Measurements from ENCODE around the gene NRG3. TPM values are rescaled to one million over a fixed set of nuclear protein-coding genes. Genes with fewer than 3 reads are reported as not detected.

Gene NRG3
- total RNA-seq, 1 donor from 2014 or later, result 32.2 TPM

- no peak overlapping the region for H3K4me3 Mint-ChIP-seq (ENCODE audit: low read depth)
- H3K36me3 Mint-ChIP-seq (ENCODE audit: insufficient read depth), result peaks cover 5% of the 10 kb centered on the region
- H3K27ac Mint-ChIP-seq, result no peak overlapping the region
- no peak for TF ChIP-seq CTCF (IDR thresholded peaks at IDR 0.05; ENCODE audit: unreplicated experiment)
- no peak for DNase-seq (ENCODE audit: low spot score, unreplicated experiment)
- H3K4me1 Mint-ChIP-seq (ENCODE audit: low read depth), result no peaks in the 10 kb centered on the region
- no peaks in the 10 kb centered on the region for H3K9me3 Mint-ChIP-seq (ENCODE audit: low read depth)
- no peaks in the 10 kb centered on the region for H3K27me3 Mint-ChIP-seq
Measured at GRCh38 chr10:81905161-81905560, 30.2 kb downstream of the NRG3 start.

GRCh38 chr10:81909453-81909852, 34.5 kb downstream of the NRG3 start:
- H3K4me1 Mint-ChIP-seq (ENCODE audit: low read depth), result no peaks in the 10 kb centered on the region
- no peak overlapping the region for H3K4me3 Mint-ChIP-seq (ENCODE audit: low read depth)
- DNase-seq (ENCODE audit: low spot score, unreplicated experiment), result no peak
- H3K27ac Mint-ChIP-seq, result no peak overlapping the region
- peaks cover 6% of the 10 kb centered on the region for H3K36me3 Mint-ChIP-seq (ENCODE audit: insufficient read depth)
- TF ChIP-seq CTCF (IDR thresholded peaks at IDR 0.05; ENCODE audit: unreplicated experiment), result no peak
- H3K27me3 Mint-ChIP-seq, result no peaks in the 10 kb centered on the region
- H3K9me3 Mint-ChIP-seq (ENCODE audit: low read depth), result no peaks in the 10 kb centered on the region

GRCh38 chr10:81911328-81911727, 36.3 kb downstream of the NRG3 start:
- H3K36me3 Mint-ChIP-seq (ENCODE audit: insufficient read depth), result peaks cover 1% of the 10 kb centered on the region
- H3K9me3 Mint-ChIP-seq (ENCODE audit: low read depth), result no peaks in the 10 kb centered on the region
- H3K27me3 Mint-ChIP-seq, result no peaks in the 10 kb centered on the region
- H3K27ac Mint-ChIP-seq, result no peak overlapping the region
- no peak for TF ChIP-seq CTCF (IDR thresholded peaks at IDR 0.05; ENCODE audit: unreplicated experiment)
- DNase-seq (ENCODE audit: low spot score, unreplicated experiment), result no peak
- H3K4me3 Mint-ChIP-seq (ENCODE audit: low read depth), result no peak overlapping the region
- no peaks in the 10 kb centered on the region for H3K4me1 Mint-ChIP-seq (ENCODE audit: low read depth)

GRCh38 chr10:81914736-81915503, 39.9 kb downstream of the NRG3 start:
- no peaks in the 10 kb centered on the region for H3K27me3 Mint-ChIP-seq

GRCh38 chr10:81915504-81915897, 40.5 kb downstream of the NRG3 start:
- Mint-ChIP-seq H3K27me3 (no peaks in the 10 kb centered on the region), H3K27ac (no peak overlapping the region), H3K4me3 (ENCODE audit: low read depth) (no peak overlapping the region), H3K9me3 (ENCODE audit: low read depth) (no peaks in the 10 kb centered on the region), H3K4me1 (ENCODE audit: low read depth) (peaks cover 2% of the 10 kb centered on the region), H3K36me3 (ENCODE audit: insufficient read depth) (peaks cover 1% of the 10 kb centered on the region)
- no peak for DNase-seq (ENCODE audit: low spot score, unreplicated experiment)
- no peak for TF ChIP-seq CTCF (IDR thresholded peaks at IDR 0.05; ENCODE audit: unreplicated experiment)

More at GRCh38 chr10:81914736-81915503, 39.9 kb downstream of the NRG3 start:
- Mint-ChIP-seq H3K4me1 (ENCODE audit: low read depth) (peaks cover 2% of the 10 kb centered on the region), H3K9me3 (ENCODE audit: low read depth) (no peaks in the 10 kb centered on the region), H3K27ac (no peak overlapping the region), H3K4me3 (ENCODE audit: low read depth) (no peak overlapping the region), H3K36me3 (ENCODE audit: insufficient read depth) (peaks cover 1% of the 10 kb centered on the region)
- no peak for TF ChIP-seq CTCF (IDR thresholded peaks at IDR 0.05; ENCODE audit: unreplicated experiment)
- DNase-seq (ENCODE audit: low spot score, unreplicated experiment), result no peak
